Endothelial cell of umbilical vein (primary cell): ENCODE data around the gene GABRB2. TPM values are rescaled to one million over a fixed set of nuclear protein-coding genes. Genes with fewer than 3 reads are reported as not detected.

ENCODE experiments used
- BruUV-seq: library from RNA; stranded (reverse); fragments of 400-500 nt; replicated peaks from 2 replicates; lab custom pipeline; 2021; lab: Mats Ljungman, UMichigan
- CTCF ChIA-PET: fragments of 300-600, 350-600 bp; sonication (Branson Sonifier 250); formaldehyde crosslinking; loops from one replicate; lab custom pipeline; 2021; ENCODE audit warnings: antibody characterized with exemption, inconsistent platforms; lab: Charles Lee
- POLR2A ChIA-PET: fragments of 300-600, 350-600 bp; sonication (Branson Sonifier 250); formaldehyde crosslinking; loops from one replicate; lab custom pipeline; 2021; ENCODE audit warnings: antibody characterized with exemption, inconsistent platforms; lab: Charles Lee
- DNase-seq: peaks from one replicate; pipeline ENCODE4 v3.0.0-alpha.2; 2011; ENCODE audit warnings: low read depth, low spot score
- FAIRE-seq: peaks from 2 replicates; lab custom pipeline; 2011; peaks lifted over from hg19 to GRCh38; lab: Jason Lieb, UNC
- H2AFZ ChIP-seq: 2 replicates; pipeline ENCODE4 v1.6.0; 2012; ENCODE audit warnings: low read depth, low read length, control low read depth, inconsistent platforms
- H3K27ac ChIP-seq: 2 replicates; pipeline ENCODE4 v1.5.1; 2011; ENCODE audit warnings: low read depth, mild to moderate bottlenecking, control low read depth, low read length, moderate library complexity; ENCODE audit not compliant: insufficient read depth
- H3K27me3 ChIP-seq, 2 experiments: 2 replicates each; pipeline versions ENCODE4 v1.6.0 to v1.6.1; 2011; ENCODE audit warnings: low read length in 2 of 2, mixed read lengths in 1 of 2; ENCODE audit not compliant: control insufficient read depth in 2 of 2, insufficient read depth in 2 of 2
- H3K36me3 ChIP-seq, 2 experiments: 2 replicates in 1 of 2; 3 replicates in 1 of 2; pipeline ENCODE4 v1.5.1; 2011; ENCODE audit warnings: low read length in 2 of 2, mild to moderate bottlenecking in 1 of 2, moderate library complexity in 1 of 2; ENCODE audit not compliant: control insufficient read depth in 2 of 2, insufficient read depth in 2 of 2; ENCODE audit errors: extremely low read depth in 1 of 2
- H3K4me1 ChIP-seq: 3 replicates; pipeline ENCODE4 v1.5.1; 2011; ENCODE audit warnings: mild to moderate bottlenecking, low read length; ENCODE audit not compliant: control insufficient read depth, insufficient read depth; ENCODE audit errors: extremely low read depth
- H3K4me2 ChIP-seq: 2 replicates; pipeline ENCODE4 v1.6.1; 2011; ENCODE audit warnings: low read length, control low read depth, mixed read lengths; ENCODE audit not compliant: insufficient read depth
- H3K4me3 ChIP-seq, 3 experiments: fragments of 200-600 bp in 1 of 3; sonication (generic), shearing (Covaris generic) in 1 of 3; replicated peaks in 1 of 3; 2 replicates each; pipeline ENCODE4 v1.5.1; 2011 to 2016; ENCODE audit warnings: control low read depth in 3 of 3, low read length in 3 of 3, mild to moderate bottlenecking in 2 of 3, inconsistent platforms in 1 of 3, low read depth in 1 of 3, moderate library complexity in 1 of 3; ENCODE audit not compliant: insufficient read depth in 1 of 3
- H3K79me2 ChIP-seq: 2 replicates; pipeline ENCODE4 v1.6.0; 2012; ENCODE audit warnings: low read length, inconsistent platforms; ENCODE audit not compliant: control insufficient read depth, insufficient read depth
- H3K9ac ChIP-seq: replicated peaks from 2 replicates; pipeline ENCODE3; 2011; ENCODE audit warnings: low read length, control low read depth; ENCODE audit not compliant: insufficient read depth; ENCODE audit errors: extremely low read depth
- H3K9me1 ChIP-seq: replicated peaks from 3 replicates; pipeline ENCODE4 v1.6.0; 2011; ENCODE audit warnings: mild to moderate bottlenecking, low read length; ENCODE audit not compliant: control insufficient read depth, insufficient read depth; ENCODE audit errors: extremely low read depth
- H3K9me3 ChIP-seq: replicated peaks from 2 replicates; pipeline ENCODE4 v1.5.1; 2012; ENCODE audit warnings: low read length, inconsistent platforms; ENCODE audit not compliant: control insufficient read depth, insufficient read depth
- H4K20me1 ChIP-seq: replicated peaks from 2 replicates; pipeline ENCODE3; 2011; ENCODE audit warnings: mild to moderate bottlenecking, low read length; ENCODE audit not compliant: control insufficient read depth, insufficient read depth; ENCODE audit errors: extremely low read depth
- EZH2 ChIP-seq: IDR thresholded peaks from 2 replicates; pipeline ENCODE4 v1.6.1; 2012; ENCODE audit warnings: borderline replicate concordance, low read depth, mild to moderate bottlenecking, moderate library complexity, low read length, inconsistent platforms; ENCODE audit not compliant: severe bottlenecking
- FOS ChIP-seq: IDR thresholded peaks from 2 replicates; pipeline ENCODE4 v1.6.1; 2011; ENCODE audit warnings: mild to moderate bottlenecking, low read length, moderate library complexity, borderline replicate concordance; ENCODE audit not compliant: insufficient read depth
- GATA2 ChIP-seq: IDR thresholded peaks from 2 replicates; pipeline ENCODE4 v1.7.0; 2011; ENCODE audit warnings: low read depth, mild to moderate bottlenecking, moderate library complexity, mixed read lengths, low read length; ENCODE audit not compliant: insufficient read length, insufficient read depth
- JUN ChIP-seq: IDR thresholded peaks from 2 replicates; pipeline ENCODE4 v1.6.1; 2011; ENCODE audit warnings: borderline replicate concordance, low read depth; ENCODE audit not compliant: insufficient read length, insufficient read depth
- MYC ChIP-seq: IDR thresholded peaks from one replicate; pipeline ENCODE4 v1.6.1; 2011; ENCODE audit warnings: mild to moderate bottlenecking, low read depth, low read length
- POLR2A ChIP-seq: IDR thresholded peaks from 2 replicates; pipeline ENCODE4 v1.6.1; 2012; ENCODE audit warnings: low read depth, mild to moderate bottlenecking, control low read depth, low read length
- POLR2AphosphoS5 ChIP-seq: IDR thresholded peaks from 2 replicates; pipeline ENCODE4 v1.6.1; 2012; ENCODE audit warnings: low read depth, mild to moderate bottlenecking, control low read depth, low read length, moderate library complexity; ENCODE audit not compliant: insufficient read depth
- dilution Hi-C: fragments of 300-500 bp; cut with MboI; formaldehyde crosslinking; loops from one replicate; pipeline ENCODE4 v1.15.0; 2019; ENCODE audit warnings: low sequenced_read_pairs; ENCODE audit not compliant: extremely low pct_ligation_motif_present
- intact Hi-C: fragments of 100-400 bp; cut with micrococcal nuclease; formaldehyde crosslinking; loops from one replicate; pipeline ENCODE4 v1.10.0; 2022
- polyA plus RNA-seq, 4 experiments: library from polyadenylated mRNA; depleted of rRNA in 3 of 4; stranded (reverse) in 3 of 4; unstranded in 1 of 4; fragments of >200 nt; gene quantifications; 2 replicates each; pipeline versions ENCODE4 v1.2.1 to v1.2.3, GENCODE V29; 2011 to 2012; ENCODE audit warnings: missing spikeins in 1 of 4
- total RNA-seq: library from RNA; stranded (reverse); gene quantifications from 2 replicates; pipeline ENCODE4 v1.2.3, GENCODE V29; 2021
- TF ChIP-seq, protein P1 (sequence below), 2 donors: IDR thresholded peaks; 1 replicate in 1 of 2; 2 replicates in 1 of 2; pipeline ENCODE4 v1.5.1; 2011; ENCODE audit warnings: low read length in 2 of 2, mild to moderate bottlenecking in 2 of 2, moderate library complexity in 2 of 2, control low read depth in 1 of 2, inconsistent platforms in 1 of 2, low read depth in 1 of 2; ENCODE audit not compliant: insufficient read depth in 1 of 2; ENCODE audit errors: extremely low read depth in 1 of 2
- TF ChIP-seq, protein P2 (sequence below): IDR thresholded peaks from 2 replicates; pipeline ENCODE4 v1.6.1; 2011; ENCODE audit not compliant: insufficient read depth, insufficient read length

The GABRB2 gene
- total and polyA plus RNA-seq, 2 donors (not counting 3 experiments of a cell fraction or from before 2014, with no cell fraction given), result not detected

DNA sequence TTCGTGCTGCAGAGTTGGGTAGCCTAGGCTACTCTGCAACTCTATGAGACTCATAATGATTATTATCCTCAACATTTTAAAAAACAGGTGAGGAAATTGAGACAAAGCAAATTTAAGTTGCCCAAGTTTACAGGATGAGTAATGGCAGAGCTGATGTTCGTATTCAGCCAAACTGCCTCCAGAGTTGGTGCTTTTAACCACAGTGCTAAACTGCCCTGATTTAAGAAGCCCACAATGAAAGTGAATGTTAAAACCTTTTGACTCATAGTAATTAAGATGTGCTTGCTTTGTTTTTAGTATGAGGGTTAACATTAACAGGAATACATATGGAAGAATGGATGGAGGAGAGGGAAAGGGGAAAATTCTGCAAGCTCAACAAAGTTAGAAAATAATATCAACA lies 15.9 kb upstream of the GABRB2 start:
- ChIA-PET POLR2A (no interaction called here), CTCF (no interaction called here)
- no peak overlapping the region for H3K4me2 ChIP-seq
- no peaks in the 10 kb centered on the region for H3K27me3 ChIP-seq
- no peaks in the 10 kb centered on the region for H3K4me1 ChIP-seq
- FAIRE-seq (no peak), DNase-seq (no peak)
- dilution Hi-C loops, result no loop called here
- BruUV-seq, result no TSS peak
- H3K36me3 ChIP-seq, result no peaks in the 10 kb centered on the region
- intact Hi-C loops, result no loop called here
- no peak overlapping the region for H2AFZ ChIP-seq
- no peaks in the 10 kb centered on the region for H3K79me2 ChIP-seq
- H3K4me3 ChIP-seq, result no peak overlapping the region
- TF ChIP-seq JUN, result no peak
- TF ChIP-seq GATA2, result no peak
- TF ChIP-seq, protein P1, sequence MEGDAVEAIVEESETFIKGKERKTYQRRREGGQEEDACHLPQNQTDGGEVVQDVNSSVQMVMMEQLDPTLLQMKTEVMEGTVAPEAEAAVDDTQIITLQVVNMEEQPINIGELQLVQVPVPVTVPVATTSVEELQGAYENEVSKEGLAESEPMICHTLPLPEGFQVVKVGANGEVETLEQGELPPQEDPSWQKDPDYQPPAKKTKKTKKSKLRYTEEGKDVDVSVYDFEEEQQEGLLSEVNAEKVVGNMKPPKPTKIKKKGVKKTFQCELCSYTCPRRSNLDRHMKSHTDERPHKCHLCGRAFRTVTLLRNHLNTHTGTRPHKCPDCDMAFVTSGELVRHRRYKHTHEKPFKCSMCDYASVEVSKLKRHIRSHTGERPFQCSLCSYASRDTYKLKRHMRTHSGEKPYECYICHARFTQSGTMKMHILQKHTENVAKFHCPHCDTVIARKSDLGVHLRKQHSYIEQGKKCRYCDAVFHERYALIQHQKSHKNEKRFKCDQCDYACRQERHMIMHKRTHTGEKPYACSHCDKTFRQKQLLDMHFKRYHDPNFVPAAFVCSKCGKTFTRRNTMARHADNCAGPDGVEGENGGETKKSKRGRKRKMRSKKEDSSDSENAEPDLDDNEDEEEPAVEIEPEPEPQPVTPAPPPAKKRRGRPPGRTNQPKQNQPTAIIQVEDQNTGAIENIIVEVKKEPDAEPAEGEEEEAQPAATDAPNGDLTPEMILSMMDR (IDR thresholded peaks at IDR 0.05; ENCODE audit: extremely low read depth in 1 of 2, insufficient read depth in 1 of 2, low read depth in 1 of 2, low read length in 2 of 2), result no peak
- TF ChIP-seq FOS, result no peak
- TF ChIP-seq EZH2, result no peak
- no peak for TF ChIP-seq POLR2AphosphoS5
- TF ChIP-seq, protein P2, sequence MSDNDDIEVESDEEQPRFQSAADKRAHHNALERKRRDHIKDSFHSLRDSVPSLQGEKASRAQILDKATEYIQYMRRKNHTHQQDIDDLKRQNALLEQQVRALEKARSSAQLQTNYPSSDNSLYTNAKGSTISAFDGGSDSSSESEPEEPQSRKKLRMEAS, result no peak
- TF ChIP-seq POLR2A, result no peak
- no peak for TF ChIP-seq MYC
- no peaks in the 10 kb centered on the region for H3K9me3 ChIP-seq
- no peak overlapping the region for H3K27ac ChIP-seq
- H3K9ac ChIP-seq, result no peak overlapping the region
- no peaks in the 10 kb centered on the region for H4K20me1 ChIP-seq
- no peaks in the 10 kb centered on the region for H3K9me1 ChIP-seq
